HepG2 (cell line): Measurements from ENCODE around the gene GRAMD1A. TPM values are rescaled to one million over a fixed set of nuclear protein-coding genes. Genes with fewer than 3 reads are reported as not detected.

Experiments used
- ATAC-seq: fragments of 200-7000 bp; cut with Tn5 transposase; 3 replicates; pipeline ENCODE4 v1.9.1; 2020; ENCODE audit warnings: mild to moderate bottlenecking, moderate library complexity
- BruUV-seq: library from RNA; stranded (reverse); fragments of 400-500 nt; replicated peaks from 2 replicates; lab custom pipeline; 2021; lab: Mats Ljungman, UMichigan
- CTCF ChIA-PET: fragments of 300-600 bp; formaldehyde crosslinking; extraction: SDS; loops from one replicate; lab custom pipeline; 2021; ENCODE audit warnings: low total read pairs, inconsistent platforms, low intra/inter-chr PET ratio; lab: Yijun Ruan, JAX
- POLR2A ChIA-PET: fragments of 350-600 bp; sonication (Branson Sonifier 250); formaldehyde crosslinking; loops from one replicate; lab custom pipeline; 2020; ENCODE audit warnings: antibody characterized with exemption, inconsistent platforms; lab: Yijun Ruan, JAX
- DNase-seq: peaks from one replicate; pipeline ENCODE4 v3.0.0-alpha.2; 2015; ENCODE audit warnings: low spot score
- FAIRE-seq: peaks from 3 replicates; lab custom pipeline; 2011; peaks lifted over from hg19 to GRCh38; lab: Jason Lieb, UNC
- H2AFZ ChIP-seq: one replicate; pipeline ENCODE4 v1.6.1; 2011; ENCODE audit warnings: low read length, inconsistent platforms
- H3K27ac ChIP-seq: fragments of 300-600 bp; 3 replicates; pipeline ENCODE4 v1.8.0; 2011; ENCODE audit warnings: mixed run types, mild to moderate bottlenecking, mixed read lengths, low read length, inconsistent platforms; ENCODE audit not compliant: insufficient read depth; ENCODE audit errors: extremely low read length
- H3K27me3 ChIP-seq, 2 experiments: fragments of 200-600 bp in 1 of 2; 2 replicates in 1 of 2; 3 replicates in 1 of 2; pipeline versions ENCODE4 v1.6.0 to v1.8.0; 2011; ENCODE audit warnings: low read length in 2 of 2, mild to moderate bottlenecking in 2 of 2, moderate library complexity in 2 of 2, inconsistent platforms in 1 of 2; ENCODE audit not compliant: insufficient read depth in 2 of 2, control insufficient read depth in 1 of 2
- H3K36me3 ChIP-seq, 2 experiments: fragments of 200-600 bp in 1 of 2; replicated peaks in 1 of 2; 2 replicates in 1 of 2; 3 replicates in 1 of 2; pipeline versions ENCODE4 v1.5.1 to v1.8.0; 2011; ENCODE audit warnings: low read length in 2 of 2, inconsistent platforms in 1 of 2; ENCODE audit not compliant: insufficient read depth in 2 of 2, control insufficient read depth in 1 of 2
- H3K4me1 ChIP-seq: 2 replicates; pipeline ENCODE4 v1.5.1; 2012; ENCODE audit warnings: low read length, inconsistent platforms; ENCODE audit not compliant: insufficient read depth
- H3K4me2 ChIP-seq: 2 replicates; pipeline ENCODE4 v1.6.0; 2011; ENCODE audit warnings: low read depth, low read length, inconsistent platforms
- H3K4me3 ChIP-seq, 3 experiments: fragments of 200-600 bp in 1 of 3; sonication (generic), shearing (Covaris generic) in 1 of 3; replicated peaks in 1 of 3; 2 replicates each; pipeline ENCODE4 v1.5.1; 2011 to 2016; ENCODE audit warnings: low read length in 3 of 3, inconsistent platforms in 2 of 3, low read depth in 2 of 3, mild to moderate bottlenecking in 2 of 3, control low read depth in 1 of 3, mixed read lengths in 1 of 3; ENCODE audit not compliant: insufficient read depth in 1 of 3
- H3K79me2 ChIP-seq: one replicate; pipeline ENCODE4 v1.6.1; 2011; ENCODE audit warnings: low read length, inconsistent platforms; ENCODE audit not compliant: insufficient read depth
- H3K9ac ChIP-seq: 2 replicates; pipeline ENCODE4 v1.6.0; 2011; ENCODE audit warnings: mild to moderate bottlenecking, low read depth, low read length, inconsistent platforms; ENCODE audit not compliant: insufficient read depth
- H3K9me3 ChIP-seq: 2 replicates; pipeline ENCODE4 v1.5.1; 2012; ENCODE audit warnings: mild to moderate bottlenecking, low read length
- H4K20me1 ChIP-seq: 2 replicates; pipeline ENCODE4 v1.6.0; 2011; ENCODE audit warnings: inconsistent platforms, mild to moderate bottlenecking, low read length, moderate library complexity; ENCODE audit not compliant: insufficient read depth
- HINFP ChIP-seq: sonication (generic); formaldehyde crosslinking; IDR thresholded peaks from 2 replicates; pipeline ENCODE4 v1.4.0; 2020; ENCODE audit warnings: low read depth, mild to moderate bottlenecking, missing genetic modification reagents
- PHF8 ChIP-seq: sonication (generic); formaldehyde crosslinking; IDR thresholded peaks from 2 replicates; pipeline ENCODE4 v1.5.0; 2020; ENCODE audit warnings: missing genetic modification reagents
- SYNCRIP ChIP-seq: fragments of 200-400 bp; formaldehyde crosslinking; IDR thresholded peaks from 2 replicates; pipeline ENCODE4 v1.6.1; 2018; ENCODE audit warnings: mild to moderate bottlenecking, low read depth, low read length; ENCODE audit not compliant: insufficient read depth
- ZC3H13 ChIP-seq: sonication (generic); formaldehyde crosslinking; IDR thresholded peaks from 2 replicates; pipeline ENCODE4 v1.8.1; 2023; ENCODE audit warnings: mild to moderate bottlenecking, missing genetic modification reagents, moderate library complexity
- ZNF577 ChIP-seq: sonication (generic); formaldehyde crosslinking; IDR thresholded peaks from 2 replicates; pipeline ENCODE4 v1.4.0; 2020; ENCODE audit warnings: mild to moderate bottlenecking, low read depth, missing genetic modification reagents, borderline replicate concordance
- WGBS: methylation state at CpG from one replicate; pipeline ENCODE4 v1.1.6; 2017; ENCODE audit warnings: low lambda C conversion rate; 5-methylcytosine and 5-hydroxymethylcytosine counted together
- in situ Hi-C: cut with HindIII; loops from 2 replicates; pipeline ENCODE4 v1.10.0; 2017; ENCODE audit warnings: low pct_unique_long_range_greater_than_20kb; ENCODE audit not compliant: extremely low pct_ligation_motif_present
- intact Hi-C: fragments of 100-400 bp; cut with micrococcal nuclease; formaldehyde crosslinking; loops from one replicate; pipeline ENCODE4 v1.10.0; 2022; ENCODE audit not compliant: unreplicated experiment
- polyA plus RNA-seq, 8 experiments: library from polyadenylated mRNA; depleted of rRNA in 3 of 8; stranded (reverse) in 7 of 8; unstranded in 1 of 8; fragments of >200 nt; fragmentation: Illumina TruSeq in 4 of 8; extraction: Trizol in 4 of 8; gene quantifications; 2 replicates each; pipeline versions ENCODE4 v1.2.1 to v1.2.3, GENCODE V29; 2011 to 2016; ENCODE audit warnings: low read depth in 4 of 8, missing spikeins in 1 of 8, mixed read lengths in 1 of 8; ENCODE audit not compliant: insufficient read depth in 1 of 8
- total RNA-seq, 5 experiments: library from RNA; depleted of rRNA; stranded (reverse); fragments of >200 nt; fragmentation: Illumina TruSeq; extraction: Trizol; gene quantifications; 2 replicates each; pipeline ENCODE4 v1.2.3, GENCODE V29; 2016; ENCODE audit warnings: low read depth in 1 of 5
- TF ChIP-seq, protein P1 (sequence below): sonication (generic); formaldehyde crosslinking; IDR thresholded peaks from 2 replicates; pipeline ENCODE4 v1.5.1; 2020; ENCODE audit warnings: missing genetic modification reagents, mild to moderate bottlenecking, borderline replicate concordance
- TF ChIP-seq, protein P2 (sequence below): sonication (generic); formaldehyde crosslinking; IDR thresholded peaks from 2 replicates; pipeline ENCODE4 v1.5.0; 2020; ENCODE audit warnings: mild to moderate bottlenecking, missing genetic modification reagents, borderline replicate concordance

The GRAMD1A gene
- total and polyA plus RNA-seq, 2 of the 13 experiments (the other 11 are each of a cell fraction or from before 2014, with no cell fraction given), result 14.7 to 181 TPM

DNA sequence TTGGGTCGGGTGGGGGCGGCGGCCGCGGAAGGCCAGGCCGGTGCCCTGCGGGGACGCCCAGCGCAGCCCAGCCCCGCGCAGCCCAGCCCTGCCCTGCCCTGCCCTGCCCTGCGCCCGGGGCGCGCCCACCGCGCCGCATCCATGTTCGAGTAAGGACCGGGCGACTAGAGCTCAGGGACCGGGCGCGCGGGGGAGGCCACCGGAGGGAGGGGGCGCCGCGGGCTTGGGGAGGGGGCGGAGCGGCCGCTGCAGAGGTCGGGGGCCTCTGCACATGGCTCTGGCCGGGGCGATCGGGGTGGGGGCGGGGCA, 169 bp downstream of the GRAMD1A start (continued):
- 0 out of 2 replicates have a peak, but pooled peaks have one; percentile 13 for TF ChIP-seq PHF8 (CRISPR knock-in tag)
- no peak for TF ChIP-seq HINFP (CRISPR knock-in tag)

DNA sequence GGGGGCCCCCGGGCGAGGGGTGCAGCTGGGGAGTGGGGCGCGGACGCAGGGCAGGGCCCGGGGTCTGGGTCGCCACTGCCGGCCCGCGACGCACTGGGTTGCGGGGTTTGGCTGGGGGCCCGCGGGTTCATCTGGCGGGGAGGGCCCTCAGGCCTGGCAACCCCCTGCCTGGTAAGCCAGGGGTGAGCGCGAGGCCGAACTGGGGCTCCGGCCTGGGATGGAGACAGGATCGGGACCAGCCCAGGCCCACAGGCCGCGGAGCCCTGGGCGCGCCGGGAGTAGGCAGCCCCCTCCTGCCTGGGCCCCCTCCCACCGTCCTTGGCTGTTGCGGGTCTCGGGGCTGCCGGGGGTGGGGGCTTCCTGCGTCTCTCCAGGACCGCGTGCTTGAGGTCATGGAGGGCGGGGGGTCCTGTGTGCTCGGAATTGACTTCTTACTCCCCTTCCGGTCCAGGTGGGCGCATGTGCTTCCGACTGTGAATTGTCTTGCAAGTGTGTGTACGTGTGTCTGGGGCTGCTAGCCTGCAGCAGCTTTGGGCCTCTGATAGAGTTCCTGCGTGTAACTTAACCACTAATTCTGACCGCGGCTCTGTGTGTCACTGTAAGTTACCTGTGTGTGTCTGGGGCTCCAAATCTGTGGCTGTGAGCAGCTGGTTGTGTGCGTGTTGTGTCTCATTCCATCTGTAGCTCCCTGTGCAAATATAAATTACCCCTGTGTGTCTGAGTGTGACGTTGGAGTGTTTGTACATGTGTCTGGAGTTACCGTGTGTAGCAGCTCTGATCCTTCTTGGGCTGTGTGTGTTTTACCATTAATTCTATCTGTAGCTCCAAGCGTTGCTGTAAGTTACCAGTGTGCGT, 751 bp downstream of the GRAMD1A start:
- ATAC-seq, result no peak
- H3K4me3 ChIP-seq, result peak overlapping the region; percentile 81 to 86 (median 81)
- POLR2A ChIA-PET, result interaction anchor here (2.6 kb wide), 1 partner anchor 42 kb away, joined by 9 read pairs; no protein-coding TSS in a partner anchor
- no peak overlapping the region for H2AFZ ChIP-seq
- in situ Hi-C loops (no loop called here), intact Hi-C loops (no loop called here)
- peak overlapping the region; percentile 79 for H3K4me2 ChIP-seq
- 9% methylated on average over 6 of the region's 46 CpGs for WGBS
- peak overlapping the region; percentile 88 for H3K9ac ChIP-seq
- FAIRE-seq, result peak; percentile 36
- no peaks in the 10 kb centered on the region for H3K9me3 ChIP-seq
- CTCF ChIA-PET, result interaction anchor here (1.1 kb wide), 1 partner anchor 12 kb away, joined by 3 read pairs; no protein-coding TSS in a partner anchor
- H3K27me3 ChIP-seq, result no peaks in the 10 kb centered on the region; a peak in 1 of 5 replicates
- peak; percentile 59 for DNase-seq
- peaks cover 81% of the 10 kb centered on the region for H3K4me1 ChIP-seq
- peaks cover 39% of the 10 kb centered on the region for H4K20me1 ChIP-seq
- H3K36me3 ChIP-seq, result peaks cover 3 to 4% of the 10 kb centered on the region in 2 experiments; a peak in 4 of 5 replicates
- BruUV-seq, result TSS peak; percentile 41
- peak overlapping the region; percentile 74 for H3K27ac ChIP-seq
- H3K79me2 ChIP-seq, result peaks cover 50% of the 10 kb centered on the region
- TF ChIP-seq, protein P1, sequence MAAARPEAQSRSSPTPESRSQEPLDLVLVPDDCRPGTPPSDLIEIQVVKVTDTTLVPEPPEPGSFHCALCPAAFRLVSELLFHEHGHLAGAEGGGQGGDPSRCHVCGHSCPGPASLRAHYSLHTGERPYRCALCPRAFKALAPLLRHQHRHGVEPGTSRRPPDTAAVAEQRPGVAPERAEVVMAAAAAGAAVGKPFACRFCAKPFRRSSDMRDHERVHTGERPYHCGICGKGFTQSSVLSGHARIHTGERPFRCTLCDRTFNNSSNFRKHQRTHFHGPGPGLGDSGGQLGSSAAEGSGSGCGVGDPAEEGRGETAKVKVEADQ (CRISPR knock-in tag), result no peak
- TF ChIP-seq, protein P2, sequence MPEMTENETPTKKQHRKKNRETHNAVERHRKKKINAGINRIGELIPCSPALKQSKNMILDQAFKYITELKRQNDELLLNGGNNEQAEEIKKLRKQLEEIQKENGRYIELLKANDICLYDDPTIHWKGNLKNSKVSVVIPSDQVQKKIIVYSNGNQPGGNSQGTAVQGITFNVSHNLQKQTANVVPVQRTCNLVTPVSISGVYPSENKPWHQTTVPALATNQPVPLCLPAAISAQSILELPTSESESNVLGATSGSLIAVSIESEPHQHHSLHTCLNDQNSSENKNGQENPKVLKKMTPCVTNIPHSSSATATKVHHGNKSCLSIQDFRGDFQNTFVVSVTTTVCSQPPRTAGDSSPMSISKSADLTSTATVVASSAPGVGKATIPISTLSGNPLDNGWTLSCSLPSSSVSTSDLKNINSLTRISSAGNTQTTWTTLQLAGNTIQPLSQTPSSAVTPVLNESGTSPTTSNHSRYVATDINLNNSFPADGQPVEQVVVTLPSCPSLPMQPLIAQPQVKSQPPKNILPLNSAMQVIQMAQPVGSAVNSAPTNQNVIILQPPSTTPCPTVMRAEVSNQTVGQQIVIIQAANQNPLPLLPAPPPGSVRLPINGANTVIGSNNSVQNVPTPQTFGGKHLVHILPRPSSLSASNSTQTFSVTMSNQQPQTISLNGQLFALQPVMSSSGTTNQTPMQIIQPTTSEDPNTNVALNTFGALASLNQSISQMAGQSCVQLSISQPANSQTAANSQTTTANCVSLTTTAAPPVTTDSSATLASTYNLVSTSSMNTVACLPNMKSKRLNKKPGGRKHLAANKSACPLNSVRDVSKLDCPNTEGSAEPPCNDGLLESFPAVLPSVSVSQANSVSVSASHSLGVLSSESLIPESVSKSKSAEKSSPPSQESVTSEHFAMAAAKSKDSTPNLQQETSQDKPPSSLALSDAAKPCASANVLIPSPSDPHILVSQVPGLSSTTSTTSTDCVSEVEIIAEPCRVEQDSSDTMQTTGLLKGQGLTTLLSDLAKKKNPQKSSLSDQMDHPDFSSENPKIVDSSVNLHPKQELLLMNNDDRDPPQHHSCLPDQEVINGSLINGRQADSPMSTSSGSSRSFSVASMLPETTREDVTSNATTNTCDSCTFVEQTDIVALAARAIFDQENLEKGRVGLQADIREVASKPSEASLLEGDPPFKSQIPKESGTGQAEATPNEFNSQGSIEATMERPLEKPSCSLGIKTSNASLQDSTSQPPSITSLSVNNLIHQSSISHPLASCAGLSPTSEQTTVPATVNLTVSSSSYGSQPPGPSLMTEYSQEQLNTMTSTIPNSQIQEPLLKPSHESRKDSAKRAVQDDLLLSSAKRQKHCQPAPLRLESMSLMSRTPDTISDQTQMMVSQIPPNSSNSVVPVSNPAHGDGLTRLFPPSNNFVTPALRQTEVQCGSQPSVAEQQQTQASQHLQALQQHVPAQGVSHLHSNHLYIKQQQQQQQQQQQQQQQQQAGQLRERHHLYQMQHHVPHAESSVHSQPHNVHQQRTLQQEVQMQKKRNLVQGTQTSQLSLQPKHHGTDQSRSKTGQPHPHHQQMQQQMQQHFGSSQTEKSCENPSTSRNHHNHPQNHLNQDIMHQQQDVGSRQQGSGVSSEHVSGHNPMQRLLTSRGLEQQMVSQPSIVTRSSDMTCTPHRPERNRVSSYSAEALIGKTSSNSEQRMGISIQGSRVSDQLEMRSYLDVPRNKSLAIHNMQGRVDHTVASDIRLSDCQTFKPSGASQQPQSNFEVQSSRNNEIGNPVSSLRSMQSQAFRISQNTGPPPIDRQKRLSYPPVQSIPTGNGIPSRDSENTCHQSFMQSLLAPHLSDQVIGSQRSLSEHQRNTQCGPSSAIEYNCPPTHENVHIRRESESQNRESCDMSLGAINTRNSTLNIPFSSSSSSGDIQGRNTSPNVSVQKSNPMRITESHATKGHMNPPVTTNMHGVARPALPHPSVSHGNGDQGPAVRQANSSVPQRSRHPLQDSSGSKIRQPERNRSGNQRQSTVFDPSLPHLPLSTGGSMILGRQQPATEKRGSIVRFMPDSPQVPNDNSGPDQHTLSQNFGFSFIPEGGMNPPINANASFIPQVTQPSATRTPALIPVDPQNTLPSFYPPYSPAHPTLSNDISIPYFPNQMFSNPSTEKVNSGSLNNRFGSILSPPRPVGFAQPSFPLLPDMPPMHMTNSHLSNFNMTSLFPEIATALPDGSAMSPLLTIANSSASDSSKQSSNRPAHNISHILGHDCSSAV (CRISPR knock-in tag), result no peak
- TF ChIP-seq SYNCRIP (no peak), ZC3H13 (no peak), ZNF577 (CRISPR knock-in tag) (no peak)
